Esophagus muscularis mucosa (tissue), 4 donors: ENCODE measurements around the gene CCM2L. TPM values are rescaled to one million over a fixed set of nuclear protein-coding genes. Genes with fewer than 3 reads are reported as not detected.

ENCODE experiments used
- DNase-seq: peaks from one replicate; pipeline ENCODE4 v3.0.0-alpha.2; 2017; ENCODE audit errors: extremely low spot score
- H3K27ac ChIP-seq, 4 donors: fragments of 200-600 bp; sonication (generic); replicated peaks in 1 of 4; 1 replicate in 3 of 4; 2 replicates in 1 of 4; pipeline ENCODE4 v1.5.1; 2016 to 2019; ENCODE audit warnings: mild to moderate bottlenecking in 1 of 4
- H3K27me3 ChIP-seq, 4 donors: fragments of 200-600 bp; sonication (generic); one replicate each; pipeline versions ENCODE4 v1.5.1 to v1.6.0; 2016 to 2019
- H3K36me3 ChIP-seq, 4 donors: fragments of 200-600 bp; sonication (generic); one replicate each; pipeline ENCODE4 v1.5.1; 2016 to 2019
- H3K4me1 ChIP-seq, 4 donors: fragments of 200-600 bp; sonication (generic); one replicate each; pipeline ENCODE4 v1.5.1; 2016 to 2019
- H3K4me3 ChIP-seq, 4 donors: fragments of 200-600 bp; sonication (generic); 1 replicate in 2 of 4; 2 replicates in 2 of 4; pipeline ENCODE4 v1.5.1; 2016 to 2019; ENCODE audit warnings: mild to moderate bottlenecking in 4 of 4, moderate library complexity in 1 of 4
- H3K9me3 ChIP-seq, 4 donors: fragments of 200-600 bp; sonication (generic); 1 replicate in 3 of 4; 2 replicates in 1 of 4; pipeline ENCODE4 v1.5.1; 2016 to 2019
- CTCF ChIP-seq, 3 experiments: fragments of 200-600 bp in 2 of 3; fragments of 450-650 bp in 1 of 3; sonication (generic) in 2 of 3; IDR thresholded peaks; one replicate each; pipeline ENCODE4 v1.5.1; 2017 to 2019; ENCODE audit warnings: antibody characterized with exemption in 3 of 3, mild to moderate bottlenecking in 2 of 3, moderate library complexity in 1 of 3
- EP300 ChIP-seq: sonication (generic); formaldehyde crosslinking; IDR thresholded peaks from one replicate; pipeline ENCODE4 v1.6.1; 2017; ENCODE audit warnings: antibody characterized with exemption
- POLR2A ChIP-seq: fragments of 450-650 bp; IDR thresholded peaks from one replicate; pipeline ENCODE4 v1.6.1; 2017; ENCODE audit warnings: antibody characterized with exemption, moderate library complexity, mild to moderate bottlenecking, low read depth
- POLR2AphosphoS5 ChIP-seq, 2 donors: sonication (generic); formaldehyde crosslinking; IDR thresholded peaks; one replicate each; pipeline ENCODE4 v1.6.1; 2017; ENCODE audit warnings: antibody characterized with exemption in 2 of 2
- WGBS: methylation state at CpG from one replicate; pipeline ENCODE4 v1.1.5; 2018; 5-methylcytosine and 5-hydroxymethylcytosine counted together
- intact Hi-C: fragments of 100-400 bp; cut with DNase I; formaldehyde crosslinking; loops from one replicate; pipeline ENCODE4 v1.15.1; 2023
- total RNA-seq, 4 donors: library from RNA; depleted of rRNA; stranded (reverse); fragments of >200 nt; gene quantifications; one replicate each; pipeline versions ENCODE4 v1.1.0 to v1.2.1, GENCODE V29; 2016

CCM2L gene
- total RNA-seq, 4 donors from 2014 or later = 6.0 to 12.1 (median 10.4) TPM

GRCh38 chr20:32070282-32070681, 60.0 kb downstream of the CCM2L start:
- H3K9me3 ChIP-seq = no peaks in the 10 kb centered on the region
- TF ChIP-seq CTCF (IDR thresholded peaks at IDR 0.05) = no peak
- no peak for TF ChIP-seq POLR2AphosphoS5 (IDR thresholded peaks at IDR 0.05)
- no peak for TF ChIP-seq POLR2A
- TF ChIP-seq EP300 = no peak
- WGBS = 91% methylated on average over 1 of the region's 1 CpG
- H3K27me3 ChIP-seq = peaks cover 0 to 39% (median 0%) of the 10 kb centered on the region in 4 donors
- H3K4me3 ChIP-seq = no peak overlapping the region
- no peak for DNase-seq
- no peaks in the 10 kb centered on the region for H3K4me1 ChIP-seq
- H3K36me3 ChIP-seq = no peaks in the 10 kb centered on the region
- intact Hi-C loops = no loop called here
- no peak overlapping the region for H3K27ac ChIP-seq

DNA sequence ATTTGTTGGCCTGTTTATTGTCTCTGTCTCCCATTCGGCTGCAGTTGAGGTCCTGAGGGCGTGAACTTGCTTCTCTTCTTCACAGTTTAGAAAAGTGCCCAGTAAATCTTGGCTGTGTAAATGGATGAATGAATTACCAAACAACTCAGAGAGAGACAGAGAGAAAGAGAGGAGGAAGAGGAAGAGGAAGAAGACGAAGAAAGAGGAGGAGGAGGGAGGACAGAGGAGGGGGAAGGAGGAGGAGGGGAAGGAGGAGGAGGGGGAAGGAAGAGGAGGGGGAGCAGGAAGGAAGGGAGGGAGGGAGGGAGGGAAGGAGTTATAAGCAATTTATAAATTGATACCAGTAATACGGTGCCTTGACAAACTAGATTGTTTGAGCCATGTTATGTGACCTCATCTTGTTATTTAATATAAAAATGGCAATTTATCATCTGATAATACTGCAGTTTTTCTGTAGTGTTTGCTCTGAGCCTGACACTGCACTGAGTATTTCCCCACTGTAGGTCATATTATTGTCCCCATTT, 60.5 kb downstream of the CCM2L start:
- no peak for TF ChIP-seq POLR2A
- no peak for TF ChIP-seq POLR2AphosphoS5 (IDR thresholded peaks at IDR 0.05)
- no peak for TF ChIP-seq CTCF (IDR thresholded peaks at IDR 0.05)
- no peak for TF ChIP-seq EP300
- no peaks in the 10 kb centered on the region for H3K4me1 ChIP-seq
- no peak overlapping the region for H3K4me3 ChIP-seq
- H3K27ac ChIP-seq = no peak overlapping the region
- H3K27me3 ChIP-seq = peaks cover 0 to 39% (median 0%) of the 10 kb centered on the region in 4 donors
- no peaks in the 10 kb centered on the region for H3K9me3 ChIP-seq
- DNase-seq = no peak
- WGBS = 42% methylated on average over 4 of the region's 4 CpGs
- H3K36me3 ChIP-seq = no peaks in the 10 kb centered on the region
- intact Hi-C loops = no loop called here

DNA sequence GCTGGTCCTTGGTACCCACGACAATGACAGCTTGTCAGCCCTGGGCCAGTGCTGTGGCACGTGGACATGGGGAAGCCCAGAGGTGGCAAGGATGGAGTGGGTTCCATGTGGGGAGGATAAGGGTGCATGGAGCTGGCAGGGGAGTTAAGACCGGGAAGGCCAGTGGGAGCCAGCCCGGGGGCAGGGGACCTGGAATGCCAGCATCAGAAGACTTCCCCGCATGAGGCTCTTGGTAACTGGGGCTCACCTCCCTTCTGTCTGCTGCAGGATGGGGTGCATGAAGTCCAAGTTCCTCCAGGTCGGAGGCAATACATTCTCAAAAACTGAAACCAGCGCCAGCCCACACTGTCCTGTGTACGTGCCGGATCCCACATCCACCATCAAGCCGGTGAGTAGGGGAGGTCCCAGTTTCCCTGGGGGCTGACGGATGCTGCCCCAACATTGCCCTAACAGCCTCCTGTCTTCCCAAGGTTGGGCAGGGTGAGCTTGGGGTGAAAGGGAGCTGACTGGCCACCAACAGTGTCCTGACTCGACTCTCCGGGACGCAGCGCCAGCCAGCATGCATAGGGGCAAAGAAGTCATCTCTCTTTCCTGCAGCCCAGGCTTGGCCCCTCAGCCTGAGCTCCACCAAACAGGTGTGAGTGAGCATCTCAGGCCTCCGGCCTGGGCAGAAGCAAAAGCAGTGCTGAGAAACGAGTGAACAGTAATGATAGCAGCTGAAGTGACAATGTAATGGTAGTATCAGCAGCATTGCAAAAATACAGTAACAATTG, 61.3 kb downstream of the CCM2L start:
- Histone ChIP-seq H3K4me1 (no peaks in the 10 kb centered on the region), H3K4me3 (no peak overlapping the region), H3K36me3 (no peaks in the 10 kb centered on the region), H3K27ac (no peak overlapping the region), H3K27me3 (peaks cover 0 to 45% (median 0%) of the 10 kb centered on the region in 4 donors), H3K9me3 (no peaks in the 10 kb centered on the region)
- TF ChIP-seq POLR2A (no peak), EP300 (no peak), POLR2AphosphoS5 (IDR thresholded peaks at IDR 0.05) (no peak), CTCF (IDR thresholded peaks at IDR 0.05) (no peak)
- no peak for DNase-seq
- WGBS = 79% methylated on average over 13 of the region's 17 CpGs
- intact Hi-C loops = no loop called here

DNA sequence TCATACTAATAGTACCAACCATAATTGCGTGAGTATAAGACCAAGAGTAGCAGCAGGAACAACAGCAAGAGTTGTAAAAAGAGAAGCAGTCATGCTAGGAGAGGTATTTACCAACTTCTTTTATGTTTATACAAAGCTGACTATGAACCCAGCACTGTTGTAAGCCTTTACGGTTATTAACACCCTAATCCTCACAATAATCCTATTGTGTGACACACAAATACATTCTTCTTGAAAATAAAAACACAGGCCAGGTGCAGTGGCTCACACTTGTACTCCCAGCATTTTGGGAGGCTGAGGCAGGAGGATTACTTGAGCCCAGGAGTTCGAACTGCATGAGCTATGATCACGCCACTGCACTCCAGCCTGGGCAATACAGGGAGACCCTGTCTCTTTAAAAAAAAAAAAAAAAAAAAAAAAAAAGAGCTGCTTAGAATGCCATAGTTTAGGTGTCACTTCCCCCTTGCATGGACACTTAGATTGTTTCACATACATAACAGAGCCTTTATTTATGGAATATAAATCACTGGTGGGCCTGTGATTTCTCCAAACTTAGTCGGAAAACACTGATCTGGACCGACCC, 62.0 kb downstream of the CCM2L start:
- 80% methylated on average over 6 of the region's 6 CpGs for WGBS
- intact Hi-C loops = no loop called here

More for the DNA sequence above, 62.0 kb downstream of the CCM2L start:
- no peak for DNase-seq
- no peak overlapping the region for H3K27ac ChIP-seq
- no peaks in the 10 kb centered on the region for H3K9me3 ChIP-seq
- TF ChIP-seq POLR2A = no peak
- no peak for TF ChIP-seq POLR2AphosphoS5 (IDR thresholded peaks at IDR 0.05)
- no peak for TF ChIP-seq CTCF (IDR thresholded peaks at IDR 0.05)
- no peak for TF ChIP-seq EP300
- H3K27me3 ChIP-seq = peaks cover 0 to 50% (median 0%) of the 10 kb centered on the region in 4 donors
- H3K36me3 ChIP-seq = no peaks in the 10 kb centered on the region
- H3K4me3 ChIP-seq = no peak overlapping the region
- no peaks in the 10 kb centered on the region for H3K4me1 ChIP-seq
